ENCODE data around the gene CHMP3. TPM values are rescaled to one million over a fixed set of nuclear protein-coding genes. Genes with fewer than 3 reads are reported as not detected.

Gene CHMP3
- total RNA-seq, 1 experiment from 2014 or later = 54.4 TPM

DNA sequence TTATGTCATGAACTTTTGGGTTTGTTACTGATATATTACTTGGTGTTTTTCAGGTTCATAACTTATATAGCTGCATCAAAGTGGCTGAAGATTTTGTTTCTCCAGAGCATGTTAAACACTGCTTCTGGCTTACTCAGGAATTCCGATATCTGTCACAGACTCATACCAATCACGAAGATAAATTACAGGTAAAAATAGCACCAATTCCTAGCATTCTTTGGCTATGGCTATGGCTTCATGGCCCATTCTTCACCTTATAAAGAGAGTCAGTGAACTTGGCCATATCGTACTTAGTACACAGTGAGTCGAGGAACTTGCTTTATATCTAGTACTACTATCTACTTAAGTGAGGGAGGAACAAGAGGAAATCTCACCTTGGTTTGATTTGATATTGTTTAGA, 72.2 kb downstream of the CHMP3 start:
- POLR2A ChIA-PET (ENCODE audit: unreplicated experiment) = no interaction called here
- no peak overlapping the region for H3K9ac ChIP-seq (ENCODE audit: low read length)
- DNase-seq = no peak
- H3K4me1 ChIP-seq (ENCODE audit: insufficient read depth, low read length) = no peaks in the 10 kb centered on the region
- no peak for ATAC-seq
- H3F3A ChIP-seq (ENCODE audit: low read length, unreplicated experiment) = no peaks in the 10 kb centered on the region
- no peak for TF ChIP-seq EZH2phosphoT487 (IDR thresholded peaks at IDR 0.05; ENCODE audit: borderline replicate concordance, low read length)
- TF ChIP-seq, protein P1, sequence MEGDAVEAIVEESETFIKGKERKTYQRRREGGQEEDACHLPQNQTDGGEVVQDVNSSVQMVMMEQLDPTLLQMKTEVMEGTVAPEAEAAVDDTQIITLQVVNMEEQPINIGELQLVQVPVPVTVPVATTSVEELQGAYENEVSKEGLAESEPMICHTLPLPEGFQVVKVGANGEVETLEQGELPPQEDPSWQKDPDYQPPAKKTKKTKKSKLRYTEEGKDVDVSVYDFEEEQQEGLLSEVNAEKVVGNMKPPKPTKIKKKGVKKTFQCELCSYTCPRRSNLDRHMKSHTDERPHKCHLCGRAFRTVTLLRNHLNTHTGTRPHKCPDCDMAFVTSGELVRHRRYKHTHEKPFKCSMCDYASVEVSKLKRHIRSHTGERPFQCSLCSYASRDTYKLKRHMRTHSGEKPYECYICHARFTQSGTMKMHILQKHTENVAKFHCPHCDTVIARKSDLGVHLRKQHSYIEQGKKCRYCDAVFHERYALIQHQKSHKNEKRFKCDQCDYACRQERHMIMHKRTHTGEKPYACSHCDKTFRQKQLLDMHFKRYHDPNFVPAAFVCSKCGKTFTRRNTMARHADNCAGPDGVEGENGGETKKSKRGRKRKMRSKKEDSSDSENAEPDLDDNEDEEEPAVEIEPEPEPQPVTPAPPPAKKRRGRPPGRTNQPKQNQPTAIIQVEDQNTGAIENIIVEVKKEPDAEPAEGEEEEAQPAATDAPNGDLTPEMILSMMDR (conservative IDR thresholded peaks at IDR 0.05; ENCODE audit: low read depth, low read length) = no peak
- peaks cover 72% of the 10 kb centered on the region for H3K36me3 ChIP-seq (ENCODE audit: low read depth, low read length)
- H3K27me3 ChIP-seq (ENCODE audit: low read length) = no peaks in the 10 kb centered on the region
- CTCF ChIA-PET = no interaction called here
- no peak overlapping the region for H3K4me3 ChIP-seq (ENCODE audit: low read length)
- intact Hi-C loops (cut with micrococcal nuclease) = loop anchor here (5.0 to 10.0 kb wide), 2 partner anchors 96 to 131 kb away; partner anchors contain the start of gene RNF103
- no TSS peak for BruUV-seq (replicated peaks)
- no peak overlapping the region for H3K27ac ChIP-seq (ENCODE audit: low read length)
- H4K20me1 ChIP-seq (ENCODE audit: low read length) = no peaks in the 10 kb centered on the region
- H3K4me2 ChIP-seq (ENCODE audit: low read length) = no peak overlapping the region
- no peak overlapping the region for H2AFZ ChIP-seq (ENCODE audit: low read length)
- no peaks in the 10 kb centered on the region for H3K9me3 ChIP-seq (ENCODE audit: low read length)
- H3K79me2 ChIP-seq (ENCODE audit: low read length) = peaks cover 4% of the 10 kb centered on the region; the same call in 1 of the 2 replicates
- no peaks in the 10 kb centered on the region for H3K9me2 ChIP-seq (replicated peaks; ENCODE audit: low read length)

DNA sequence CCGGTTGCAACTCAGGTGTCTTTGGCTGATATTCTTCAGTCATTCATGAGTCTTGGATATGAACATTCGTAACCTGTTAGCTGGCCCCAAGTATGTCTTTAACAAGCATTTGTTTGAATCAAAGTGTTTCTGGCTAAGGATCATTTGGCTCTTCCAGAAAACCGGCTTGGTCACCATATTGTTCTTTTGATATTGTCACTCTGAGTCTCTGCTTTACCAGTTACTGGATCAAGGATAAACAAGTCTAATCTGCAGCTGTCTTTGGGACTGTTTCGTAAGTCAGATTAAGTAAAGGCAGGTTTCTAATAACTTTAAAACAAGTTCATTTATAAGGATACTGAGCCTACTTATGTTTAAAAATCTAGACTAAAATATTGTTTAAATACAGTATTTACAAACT, 73.0 kb downstream of the CHMP3 start:
- CTCF ChIA-PET = no interaction called here
- Histone ChIP-seq H3K27me3 (ENCODE audit: low read length) (no peaks in the 10 kb centered on the region), H4K20me1 (ENCODE audit: low read length) (no peaks in the 10 kb centered on the region), H2AFZ (ENCODE audit: low read length) (no peak overlapping the region), H3K36me3 (ENCODE audit: low read depth, low read length) (peaks cover 81% of the 10 kb centered on the region), H3F3A (ENCODE audit: low read length, unreplicated experiment) (no peaks in the 10 kb centered on the region), H3K79me2 (ENCODE audit: low read length) (no peaks in the 10 kb centered on the region), H3K9ac (ENCODE audit: low read length) (no peak overlapping the region), H3K9me2 (replicated peaks; ENCODE audit: low read length) (no peaks in the 10 kb centered on the region), H3K4me1 (ENCODE audit: insufficient read depth, low read length) (no peaks in the 10 kb centered on the region), H3K27ac (ENCODE audit: low read length) (no peak overlapping the region), H3K4me2 (ENCODE audit: low read length) (no peak overlapping the region), H3K9me3 (ENCODE audit: low read length) (no peaks in the 10 kb centered on the region), H3K4me3 (ENCODE audit: low read length) (no peak overlapping the region)
- no TSS peak for BruUV-seq (replicated peaks)
- TF ChIP-seq EZH2 (IDR thresholded peaks at IDR 0.05; ENCODE audit: low read length, unreplicated experiment) (no peak), EZH2phosphoT487 (IDR thresholded peaks at IDR 0.05; ENCODE audit: borderline replicate concordance, low read length) (no peak)
- TF ChIP-seq, protein P1 (conservative IDR thresholded peaks at IDR 0.05; ENCODE audit: low read depth, low read length) = no peak
- POLR2A ChIA-PET (ENCODE audit: unreplicated experiment) = no interaction called here
- no peak for DNase-seq
- no peak for ATAC-seq
- intact Hi-C loops (cut with micrococcal nuclease) = loop anchor here (5.0 to 10.0 kb wide), 2 partner anchors 95 to 132 kb away; partner anchors contain the start of gene RNF103

DNA sequence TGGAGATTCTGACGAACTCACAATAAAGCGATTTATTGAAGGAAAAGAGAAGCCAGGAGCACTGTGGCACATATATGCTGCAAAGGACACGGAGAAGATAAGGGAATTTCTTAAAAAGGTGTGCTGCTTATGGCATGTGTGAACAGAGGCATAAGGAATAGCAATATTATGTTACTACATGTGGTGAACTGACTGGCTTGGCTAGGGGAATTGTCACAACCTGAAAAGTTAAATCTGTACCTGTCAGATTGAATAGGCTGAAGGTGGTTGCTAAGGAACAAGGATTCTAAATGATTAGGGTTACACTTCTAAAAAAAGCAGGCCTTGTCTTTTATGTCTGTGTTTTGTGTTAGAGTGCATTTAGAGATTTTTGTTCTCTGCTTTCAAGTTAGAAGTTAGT, 73.7 kb downstream of the CHMP3 start:
- Histone ChIP-seq H3F3A (ENCODE audit: low read length, unreplicated experiment) (no peaks in the 10 kb centered on the region), H3K4me1 (ENCODE audit: insufficient read depth, low read length) (no peaks in the 10 kb centered on the region), H4K20me1 (ENCODE audit: low read length) (no peaks in the 10 kb centered on the region), H3K4me3 (ENCODE audit: low read length) (no peak overlapping the region), H3K27ac (ENCODE audit: low read length) (no peak overlapping the region), H3K9me3 (ENCODE audit: low read length) (no peaks in the 10 kb centered on the region), H3K9me2 (replicated peaks; ENCODE audit: low read length) (no peaks in the 10 kb centered on the region), H3K27me3 (ENCODE audit: low read length) (no peaks in the 10 kb centered on the region), H3K9ac (ENCODE audit: low read length) (no peak overlapping the region), H3K79me2 (ENCODE audit: low read length) (no peaks in the 10 kb centered on the region), H3K4me2 (ENCODE audit: low read length) (no peak overlapping the region), H3K36me3 (ENCODE audit: low read depth, low read length) (peaks cover 88% of the 10 kb centered on the region), H2AFZ (ENCODE audit: low read length) (no peak overlapping the region)
- ATAC-seq (no peak), DNase-seq (no peak)
- intact Hi-C loops (cut with micrococcal nuclease) = no loop called here
- POLR2A ChIA-PET (ENCODE audit: unreplicated experiment) = no interaction called here
- CTCF ChIA-PET = no interaction called here
- TF ChIP-seq EZH2 (IDR thresholded peaks at IDR 0.05; ENCODE audit: low read length, unreplicated experiment) = no peak
- TF ChIP-seq EZH2phosphoT487 (IDR thresholded peaks at IDR 0.05; ENCODE audit: borderline replicate concordance, low read length) = no peak
- TF ChIP-seq, protein P1 (conservative IDR thresholded peaks at IDR 0.05; ENCODE audit: low read depth, low read length) = no peak
- BruUV-seq (replicated peaks) = no TSS peak

All from PC-3 (cell line).